Caco-2 (cell line): Measurements from ENCODE around the gene COPS3. TPM values are rescaled to one million over a fixed set of nuclear protein-coding genes. Genes with fewer than 3 reads are reported as not detected.

Experiments used
- BruUV-seq: library from RNA; stranded (reverse); fragments of 400-500 nt; replicated peaks from 2 replicates; lab custom pipeline; 2021; lab: Mats Ljungman, UMichigan
- CTCF ChIA-PET: fragments of 300-600 bp; sonication (Branson Sonifier 250); formaldehyde crosslinking; loops from one replicate; lab custom pipeline; 2022; ENCODE audit warnings: antibody characterized with exemption; lab: Charles Lee
- POLR2A ChIA-PET: fragments of 300-600 bp; sonication (Branson Sonifier 250); formaldehyde crosslinking; loops from one replicate; lab custom pipeline; 2022; ENCODE audit warnings: antibody characterized with exemption; lab: Charles Lee
- DNase-seq, 2 experiments: peaks; one replicate each; pipeline versions ENCODE4 v3.0.0 to v3.0.0-alpha.2; 2020 to 2022
- H3K27me3 ChIP-seq: replicated peaks from 2 replicates; pipeline ENCODE4 v1.6.0; 2011; ENCODE audit warnings: low read length; ENCODE audit not compliant: control insufficient read depth, insufficient read depth
- H3K36me3 ChIP-seq: 2 replicates; pipeline ENCODE4 v1.5.1; 2011; ENCODE audit warnings: low read length; ENCODE audit not compliant: control insufficient read depth, insufficient read depth
- H3K4me1 ChIP-seq: fragments of 250-450 bp; sonication (Bioruptor Pico); 2 replicates; pipeline ENCODE4 v1.5.1; 2020; ENCODE audit warnings: mild to moderate bottlenecking
- H3K4me3 ChIP-seq: 2 replicates; pipeline ENCODE4 v1.5.1; 2011; ENCODE audit warnings: low read depth, mild to moderate bottlenecking, control low read depth, low read length
- H3K9me3 ChIP-seq: fragments of 250-450 bp; sonication (Bioruptor Pico); 2 replicates; pipeline ENCODE4 v1.5.1; 2020; ENCODE audit warnings: mild to moderate bottlenecking, moderate library complexity
- H3K27ac Mint-ChIP-seq: one replicate; pipeline ENCODE4 v1.8.0; 2022; ENCODE audit warnings: mixed read lengths; ENCODE audit not compliant: unreplicated experiment
- H3K27me3 Mint-ChIP-seq: one replicate; pipeline ENCODE4 v1.8.0; 2022; ENCODE audit warnings: mixed read lengths; ENCODE audit not compliant: insufficient read depth, unreplicated experiment
- H3K36me3 Mint-ChIP-seq: one replicate; pipeline ENCODE4 v1.8.0; 2022; ENCODE audit warnings: mild to moderate bottlenecking, mixed read lengths; ENCODE audit not compliant: insufficient read depth, unreplicated experiment
- H3K4me1 Mint-ChIP-seq: one replicate; pipeline ENCODE4 v1.8.0; 2022; ENCODE audit warnings: low read depth, mixed read lengths; ENCODE audit not compliant: unreplicated experiment
- H3K4me3 Mint-ChIP-seq: one replicate; pipeline ENCODE4 v1.8.0; 2022; ENCODE audit warnings: mild to moderate bottlenecking, moderate library complexity, mixed read lengths; ENCODE audit not compliant: unreplicated experiment
- H3K9me3 Mint-ChIP-seq: one replicate; pipeline ENCODE4 v1.8.0; 2022; ENCODE audit warnings: mixed read lengths; ENCODE audit not compliant: unreplicated experiment
- CTCF ChIP-seq, 2 experiments: fragments of 200-600 bp in 1 of 2; IDR thresholded peaks; 1 replicate in 1 of 2; 2 replicates in 1 of 2; pipeline versions ENCODE4 v1.5.1 to v1.8.0; 2011 to 2022; ENCODE audit warnings: antibody characterized with exemption in 1 of 2, control low read depth in 1 of 2, inconsistent platforms in 1 of 2, low read depth in 1 of 2, low read length in 1 of 2, mild to moderate bottlenecking in 1 of 2, moderate library complexity in 1 of 2; ENCODE audit not compliant: insufficient read depth in 1 of 2, severe bottlenecking in 1 of 2, unreplicated experiment in 1 of 2
- intact Hi-C: fragments of 100-400 bp; cut with micrococcal nuclease; formaldehyde crosslinking; loops from one replicate; pipeline ENCODE4 v1.10.0; 2022; ENCODE audit not compliant: unreplicated experiment
- total RNA-seq: library from RNA; stranded (reverse); gene quantifications from 2 replicates; pipeline ENCODE4 v1.2.3, GENCODE V29; 2022

The COPS3 gene
- total RNA-seq, 1 experiment from 2014 or later = 120 TPM

GRCh38 chr17:17313350-17313991 is 32.4 kb upstream of the COPS3 start:
- Histone ChIP-seq H3K36me3 (no peaks in the 10 kb centered on the region), H3K9me3 (no peaks in the 10 kb centered on the region), H3K4me3 (no peak overlapping the region), H3K4me1 (no peaks in the 10 kb centered on the region), H3K27me3 (no peaks in the 10 kb centered on the region)
- H3K27me3 Mint-ChIP-seq = no peaks in the 10 kb centered on the region
- ChIA-PET POLR2A (no interaction called here), CTCF (no interaction called here)
- peak; percentile 80 to 82 for DNase-seq
- no peaks in the 10 kb centered on the region for H3K4me1 Mint-ChIP-seq
- H3K27ac Mint-ChIP-seq = no peak overlapping the region
- no peak overlapping the region for H3K4me3 Mint-ChIP-seq
- peak; percentile 74 to 89 for TF ChIP-seq CTCF (IDR thresholded peaks at IDR 0.05; ENCODE audit: insufficient read depth in 1 of 2, low read depth in 1 of 2, low read length in 1 of 2, severe bottlenecking in 1 of 2, unreplicated experiment in 1 of 2)
- intact Hi-C loops = loop anchor here (2.0 to 10.0 kb wide), 2 partner anchors 79 to 311 kb away; partner anchors contain the start of gene FLCN
- H3K36me3 Mint-ChIP-seq = no peaks in the 10 kb centered on the region
- no TSS peak for BruUV-seq
- no peaks in the 10 kb centered on the region for H3K9me3 Mint-ChIP-seq

GRCh38 chr17:17309356-17309755 is 28.3 kb upstream of the COPS3 start:
- intact Hi-C loops = no loop called here
- no peak overlapping the region for H3K4me3 Mint-ChIP-seq

GRCh38 chr17:17305281-17305801 is 24.3 kb upstream of the COPS3 start:
- Histone ChIP-seq H3K4me1 (0 out of 2 replicates have a peak, but pooled peaks cover 6% of the 10 kb centered on the region), H3K27me3 (no peaks in the 10 kb centered on the region; the same call in 1 of the 2 replicates), H3K9me3 (no peaks in the 10 kb centered on the region), H3K36me3 (no peaks in the 10 kb centered on the region), H3K4me3 (no peak overlapping the region)
- BruUV-seq = no TSS peak
- Mint-ChIP-seq H3K4me3 (peak overlapping the region; percentile 85), H3K36me3 (no peaks in the 10 kb centered on the region), H3K4me1 (no peaks in the 10 kb centered on the region), H3K27ac (no peak overlapping the region), H3K9me3 (no peaks in the 10 kb centered on the region), H3K27me3 (no peaks in the 10 kb centered on the region)
- intact Hi-C loops = no loop called here
- ChIA-PET CTCF (no interaction called here), POLR2A (no interaction called here)
- TF ChIP-seq CTCF (IDR thresholded peaks at IDR 0.05; ENCODE audit: insufficient read depth in 1 of 2, low read depth in 1 of 2, low read length in 1 of 2, severe bottlenecking in 1 of 2, unreplicated experiment in 1 of 2) = no peak
- no peak for DNase-seq

More at GRCh38 chr17:17309356-17309755, 28.3 kb upstream of the COPS3 start:
- no peak for TF ChIP-seq CTCF (IDR thresholded peaks at IDR 0.05; ENCODE audit: insufficient read depth in 1 of 2, low read depth in 1 of 2, low read length in 1 of 2, severe bottlenecking in 1 of 2, unreplicated experiment in 1 of 2)
- no peak overlapping the region for H3K4me3 ChIP-seq
- no peak for DNase-seq
- no peaks in the 10 kb centered on the region for H3K36me3 ChIP-seq
- H3K4me1 Mint-ChIP-seq = no peaks in the 10 kb centered on the region
- no peak overlapping the region for H3K27ac Mint-ChIP-seq
- 0 out of 2 replicates have a peak, but pooled peaks cover 6% of the 10 kb centered on the region for H3K4me1 ChIP-seq
- no TSS peak for BruUV-seq
- H3K27me3 ChIP-seq = no peaks in the 10 kb centered on the region; the same call in 1 of the 2 replicates
- POLR2A ChIA-PET = no interaction called here
- H3K36me3 Mint-ChIP-seq = no peaks in the 10 kb centered on the region
- no peaks in the 10 kb centered on the region for H3K27me3 Mint-ChIP-seq
- no peaks in the 10 kb centered on the region for H3K9me3 Mint-ChIP-seq
- CTCF ChIA-PET = no interaction called here
- H3K9me3 ChIP-seq = no peaks in the 10 kb centered on the region
